Measurements from ENCODE around the gene GUCY1A2. TPM values are rescaled to one million over a fixed set of nuclear protein-coding genes. Genes with fewer than 3 reads are reported as not detected.

GUCY1A2 gene
- total RNA-seq, 1 experiment from 2014 or later, result 0.55 TPM

GRCh38 chr11:106879029-106879428 is 139.2 kb downstream of the GUCY1A2 start:
- no peak overlapping the region for H2BK12ac ChIP-seq (ENCODE audit: insufficient read length, low read depth, low read length)
- H2BK5ac ChIP-seq (ENCODE audit: insufficient read length, low read length), result no peak overlapping the region
- Mint-ChIP-seq H3K27ac (no peak overlapping the region), H3K9me3 (no peaks in the 10 kb centered on the region), H3K4me3 (no peak overlapping the region), H3K4me1 (peaks cover 6 to 7% of the 10 kb centered on the region in 2 experiments), H3K36me3 (ENCODE audit: insufficient read depth in 1 of 3, low read depth in 3 of 3) (no peaks in the 10 kb centered on the region), H3K27me3 (ENCODE audit: low read depth) (no peaks in the 10 kb centered on the region)
- no peaks in the 10 kb centered on the region for H3K23me2 ChIP-seq (ENCODE audit: insufficient read length, low read depth, low read length, poor library complexity, severe bottlenecking)
- H2AK5ac ChIP-seq (ENCODE audit: insufficient read length, low read length), result no peak overlapping the region
- H3K14ac ChIP-seq (ENCODE audit: insufficient read depth, low read length), result no peak overlapping the region
- H3K4me1 ChIP-seq (ENCODE audit: insufficient read depth, low read length), result no peaks in the 10 kb centered on the region; the same call in 1 of the 2 replicates
- H2BK15ac ChIP-seq (ENCODE audit: low read depth, low read length), result no peak overlapping the region
- no peaks in the 10 kb centered on the region for H3K27me3 ChIP-seq (ENCODE audit: insufficient read depth, low read length)
- H3K9ac ChIP-seq (ENCODE audit: extremely low read depth, insufficient read length, low read length), result no peak overlapping the region
- DNase-seq, result no peak
- no peaks in the 10 kb centered on the region for H3K9me3 ChIP-seq (ENCODE audit: control insufficient read depth, low read depth, low read length)
- no peak overlapping the region for H3K4me2 ChIP-seq (ENCODE audit: insufficient read depth, insufficient read length, low read length)
- H4K8ac ChIP-seq (replicated peaks; ENCODE audit: insufficient read length, low read depth, low read length), result no peak overlapping the region
- no peaks in the 10 kb centered on the region for H3K79me2 ChIP-seq (ENCODE audit: insufficient read depth, low read length)
- no peak overlapping the region for H3K4ac ChIP-seq (ENCODE audit: low read depth, low read length)
- no peak overlapping the region for H3K18ac ChIP-seq (ENCODE audit: insufficient read length, low read depth, low read length)
- no peak overlapping the region for H3T11ph ChIP-seq (ENCODE audit: low read length)
- no peak overlapping the region for H3K27ac ChIP-seq (ENCODE audit: insufficient read length, low read depth, low read length)
- no peak overlapping the region for H3K56ac ChIP-seq (ENCODE audit: insufficient read length, low read depth, low read length)
- no peaks in the 10 kb centered on the region for H3K79me1 ChIP-seq (ENCODE audit: insufficient read depth, low read depth, low read length, poor library complexity, severe bottlenecking)
- WGBS (ENCODE audit: extremely low coverage, insufficient read length, low lambda C conversion rate), result no CpG with 5 or more reads among the region's 3 CpGs
- no peaks in the 10 kb centered on the region for H4K20me1 ChIP-seq (ENCODE audit: control insufficient read depth, insufficient read depth, insufficient read length)
- H4K5ac ChIP-seq (ENCODE audit: insufficient read length, low read depth, low read length), result no peak overlapping the region
- no peak overlapping the region for H3K23ac ChIP-seq (ENCODE audit: insufficient read length, low read depth, low read length)
- no peak for TF ChIP-seq CTCF (conservative IDR thresholded peaks at IDR 0.05)
- no peak overlapping the region for H2BK20ac ChIP-seq (ENCODE audit: low read depth, low read length, poor library complexity, severe bottlenecking)
- H4K91ac ChIP-seq (ENCODE audit: insufficient read length, low read depth, low read length), result no peak overlapping the region
- no peak overlapping the region for H2AFZ ChIP-seq (ENCODE audit: low read length)
- H2BK120ac ChIP-seq (ENCODE audit: low read depth, low read length, poor library complexity, severe bottlenecking), result no peak overlapping the region

Measured in H9 (cell line).